ENCODE results near the gene EFNA3. TPM values are rescaled to one million over a fixed set of nuclear protein-coding genes. Genes with fewer than 3 reads are reported as not detected.

EFNA3 gene
- polyA plus RNA-seq, 1 donor (not counting 4 experiments of a cell fraction or from before 2014, with no cell fraction given): 4.4 TPM

- no peaks in the 10 kb centered on the region for H3K9me3 ChIP-seq (ENCODE audit: control insufficient read depth, low read depth, low read length)
- H3K9me1 ChIP-seq (ENCODE audit: control insufficient read depth, extremely low read depth, insufficient read depth, low read length): peaks cover 5% of the 10 kb centered on the region
- TF ChIP-seq EZH2 (IDR thresholded peaks at IDR 0.05; ENCODE audit: low read length): no peak
- no peak for TF ChIP-seq CTCF (optimal IDR thresholded peaks at IDR 0.05 in 1 of 3, IDR thresholded peaks at IDR 0.05 in 1 of 3, conservative IDR thresholded peaks at IDR 0.05 in 1 of 3; ENCODE audit: extremely low read depth in 1 of 3, insufficient read depth in 2 of 3, low read length in 3 of 3)
- peaks cover 46% of the 10 kb centered on the region for H3K79me2 ChIP-seq (ENCODE audit: control insufficient read depth, insufficient read depth, low read length)
- peak; percentile 55 for FAIRE-seq
- peak overlapping the region; percentile 100 for H3K27ac ChIP-seq (ENCODE audit: control insufficient read depth, insufficient read depth, low read length)
- no peak overlapping the region for H2AFZ ChIP-seq (ENCODE audit: control insufficient read depth, low read length)
- peaks cover 48% of the 10 kb centered on the region for H3K4me1 ChIP-seq (ENCODE audit: control insufficient read depth, extremely low read depth, insufficient read depth, low read length)
- peak overlapping the region; percentile 99 for H3K9ac ChIP-seq (ENCODE audit: control insufficient read depth, extremely low read depth, insufficient read depth, low read length)
- peak overlapping the region; percentile 67 to 90 (median 77) for H3K4me3 ChIP-seq (ENCODE audit: control insufficient read depth in 2 of 3, extremely low read depth in 1 of 3, insufficient read depth in 2 of 3, low read depth in 1 of 3, low read length in 3 of 3)
- no peaks in the 10 kb centered on the region for H4K20me1 ChIP-seq (ENCODE audit: control insufficient read depth, extremely low read depth, insufficient read depth, low read length)
- H3K36me3 ChIP-seq (ENCODE audit: control insufficient read depth in 2 of 2, extremely low read depth in 1 of 2, insufficient read depth in 2 of 2, low read length in 2 of 2): peaks cover 28 to 49% of the 10 kb centered on the region in 2 experiments
- H3K4me2 ChIP-seq (ENCODE audit: control insufficient read depth, extremely low read depth, insufficient read depth, low read depth, low read length): peak overlapping the region; percentile 94
- dilution Hi-C loops (cut with MboI; ENCODE audit: extremely low pct_ligation_motif_present, low sequenced_read_pairs): no loop called here
- H3K27me3 ChIP-seq (ENCODE audit: control insufficient read depth, extremely low read depth, insufficient read depth, low read length): no peaks in the 10 kb centered on the region
- DNase-seq (ENCODE audit: low read depth, low spot score): peak; percentile 83
Observed at GRCh38 chr1:155134880-155135414, 56.3 kb downstream of the EFNA3 start.

- peaks cover 43% of the 10 kb centered on the region for H3K4me1 ChIP-seq (ENCODE audit: control insufficient read depth, extremely low read depth, insufficient read depth, low read length)
Observed at GRCh38 chr1:155135415-155136028, 56.9 kb downstream of the EFNA3 start, which contains the start of gene SLC50A1. Gene SLC50A1, plus strand, starts transcription at chr1:155135852. Its CDS starts 60 bp downstream, at chr1:155135912.

More at GRCh38 chr1:155135415-155136028, 56.9 kb downstream of the EFNA3 start, which contains the start of gene SLC50A1:
- Histone ChIP-seq H3K79me2 (ENCODE audit: control insufficient read depth, insufficient read depth, low read length) (peaks cover 44% of the 10 kb centered on the region), H3K9ac (ENCODE audit: control insufficient read depth, extremely low read depth, insufficient read depth, low read length) (peak within 1 kb of the TSS; percentile 99), H3K36me3 (ENCODE audit: control insufficient read depth in 2 of 2, extremely low read depth in 1 of 2, insufficient read depth in 2 of 2, low read length in 2 of 2) (peaks cover 28 to 48% of the 10 kb centered on the region in 2 experiments), H4K20me1 (ENCODE audit: control insufficient read depth, extremely low read depth, insufficient read depth, low read length) (no peaks in the 10 kb centered on the region), H2AFZ (ENCODE audit: control insufficient read depth, low read length) (peak within 1 kb of the TSS; percentile 73), H3K27ac (ENCODE audit: control insufficient read depth, insufficient read depth, low read length) (peak within 1 kb of the TSS; percentile 100), H3K9me3 (ENCODE audit: control insufficient read depth, low read depth, low read length) (no peaks in the 10 kb centered on the region), H3K27me3 (ENCODE audit: control insufficient read depth, extremely low read depth, insufficient read depth, low read length) (no peaks in the 10 kb centered on the region), H3K9me1 (ENCODE audit: control insufficient read depth, extremely low read depth, insufficient read depth, low read length) (peaks cover 5% of the 10 kb centered on the region), H3K4me3 (ENCODE audit: control insufficient read depth in 2 of 3, extremely low read depth in 1 of 3, insufficient read depth in 2 of 3, low read depth in 1 of 3, low read length in 3 of 3) (peak within 1 kb of the TSS; percentile 67 to 90 (median 77)), H3K4me2 (ENCODE audit: control insufficient read depth, extremely low read depth, insufficient read depth, low read depth, low read length) (peak within 1 kb of the TSS; percentile 94)
- FAIRE-seq (no peak), DNase-seq (ENCODE audit: low read depth, low spot score) (no peak)
- TF ChIP-seq EZH2 (IDR thresholded peaks at IDR 0.05; ENCODE audit: low read length): no peak
- peak in 1 of 3 experiments; percentile 43 for TF ChIP-seq CTCF (optimal IDR thresholded peaks at IDR 0.05 in 1 of 3, IDR thresholded peaks at IDR 0.05 in 1 of 3, conservative IDR thresholded peaks at IDR 0.05 in 1 of 3; ENCODE audit: extremely low read depth in 1 of 3, insufficient read depth in 2 of 3, low read length in 3 of 3)
- dilution Hi-C loops (cut with MboI; ENCODE audit: extremely low pct_ligation_motif_present, low sequenced_read_pairs): no loop called here

All from keratinocyte (primary cell).